CD4-positive, alpha-beta T cell (primary cell): Measurements from ENCODE around the gene RGMA. TPM values are rescaled to one million over a fixed set of nuclear protein-coding genes. Genes with fewer than 3 reads are reported as not detected.

ENCODE experiments used
- ATAC-seq: fragments of 200-7000 bp; cut with Tn5 transposase; one replicate; pipeline ENCODE4 v1.10.0; 2022; ENCODE audit warnings: mild to moderate bottlenecking; ENCODE audit not compliant: poor library complexity
- CTCF ChIA-PET: fragments of 350-600 bp; sonication (Branson Sonifier 250); formaldehyde crosslinking; loops from one replicate; lab custom pipeline; 2021; ENCODE audit warnings: antibody characterized with exemption, inconsistent platforms; lab: Charles Lee
- POLR2A ChIA-PET: fragments of 350-600 bp; sonication (Branson Sonifier 250); formaldehyde crosslinking; loops from one replicate; lab custom pipeline; 2021; ENCODE audit warnings: antibody characterized with exemption, inconsistent platforms; lab: Charles Lee
- DNase-seq, 14 experiments: peaks; one replicate each; pipeline ENCODE4 v3.0.0-alpha.2; 2013 to 2020; ENCODE audit warnings: mixed read lengths in 2 of 14
- H3K27ac ChIP-seq, 2 donors: one replicate each; pipeline versions ENCODE4 v1.5.1 to v1.7.0; 2013; ENCODE audit warnings: low read length in 2 of 2, low read depth in 1 of 2, mild to moderate bottlenecking in 1 of 2
- H3K27me3 ChIP-seq, 2 experiments: 1 replicate in 1 of 2; 2 replicates in 1 of 2; pipeline versions ENCODE4 v1.6.1 to v1.7.0; 2013; ENCODE audit warnings: low read length in 2 of 2, control low read depth in 1 of 2, mild to moderate bottlenecking in 1 of 2, moderate library complexity in 1 of 2; ENCODE audit not compliant: insufficient read depth in 2 of 2, control insufficient read depth in 1 of 2
- H3K36me3 ChIP-seq: one replicate; pipeline ENCODE4 v1.6.1; 2013; ENCODE audit warnings: low read length, control low read depth; ENCODE audit not compliant: insufficient read depth
- H3K4me1 ChIP-seq: one replicate; pipeline ENCODE4 v1.6.1; 2013; ENCODE audit warnings: low read length, control low read depth; ENCODE audit not compliant: insufficient read depth
- H3K4me3 ChIP-seq: one replicate; pipeline ENCODE4 v1.5.1; 2013; ENCODE audit warnings: mild to moderate bottlenecking, low read length, moderate library complexity
- H3K9me3 ChIP-seq, 2 experiments: 1 replicate in 1 of 2; 2 replicates in 1 of 2; pipeline versions ENCODE4 v1.6.1 to v1.7.0; 2013; ENCODE audit warnings: low read length in 2 of 2, mild to moderate bottlenecking in 2 of 2, control low read depth in 1 of 2, moderate library complexity in 1 of 2; ENCODE audit not compliant: control insufficient read depth in 1 of 2, insufficient read depth in 1 of 2
- H3K27ac Mint-ChIP-seq: one replicate; pipeline ENCODE4 v1.8.0; 2020; ENCODE audit warnings: mixed read lengths
- H3K27me3 Mint-ChIP-seq: one replicate; pipeline ENCODE4 v1.8.0; 2021; ENCODE audit warnings: mixed read lengths
- H3K36me3 Mint-ChIP-seq: one replicate; pipeline ENCODE4 v1.8.0; 2021; ENCODE audit warnings: low read depth, mixed read lengths
- H3K4me1 Mint-ChIP-seq: one replicate; pipeline ENCODE4 v1.8.0; 2021; ENCODE audit warnings: low read depth, mixed read lengths
- H3K4me3 Mint-ChIP-seq: one replicate; pipeline ENCODE4 v1.8.0; 2020; ENCODE audit warnings: mild to moderate bottlenecking, mixed read lengths
- H3K9me3 Mint-ChIP-seq: one replicate; pipeline ENCODE4 v1.8.0; 2020; ENCODE audit warnings: mixed read lengths
- CTCF ChIP-seq: fragments of 200-600 bp; IDR thresholded peaks from one replicate; pipeline ENCODE4 v1.8.0; 2022; ENCODE audit warnings: antibody characterized with exemption, mild to moderate bottlenecking
- intact Hi-C, 2 experiments: fragments of 100-400 bp; cut with DNase I in 1 of 2; cut with micrococcal nuclease in 1 of 2; formaldehyde crosslinking; loops; one replicate each; pipeline versions ENCODE4 v1.15.1 to v1.9.0; 2023 to 2025; cut with DNase I, micrococcal nuclease
- total RNA-seq, 174 experiments: library from RNA in 2 of 174; stranded (reverse) in 2 of 174; gene quantifications; one replicate each; pipeline ENCODE4 v1.2.3 and lab custom pipeline; 2021 to 2026

Gene RGMA
- total RNA-seq, 2 experiments from 2014 or later, result not detected

- H3K4me3 ChIP-seq, result no peak overlapping the region
- no peaks in the 10 kb centered on the region for H3K9me3 ChIP-seq
- no peaks in the 10 kb centered on the region for H3K27me3 ChIP-seq
- Mint-ChIP-seq H3K36me3 (peaks cover 80% of the 10 kb centered on the region), H3K4me3 (no peak overlapping the region), H3K9me3 (no peaks in the 10 kb centered on the region), H3K27me3 (no peaks in the 10 kb centered on the region), H3K27ac (peak overlapping the region; percentile 75), H3K4me1 (peaks cover 69% of the 10 kb centered on the region)
- no peak for TF ChIP-seq CTCF
- H3K36me3 ChIP-seq, result peaks cover 60% of the 10 kb centered on the region
- ChIA-PET CTCF (interaction anchor here (1.6 kb wide), 1 partner anchor 10 kb away, joined by 4 read pairs; no protein-coding TSS in a partner anchor), POLR2A (no interaction called here)
- intact Hi-C loops, result no loop called here
- DNase-seq, result no peak
- peaks cover 38% of the 10 kb centered on the region for H3K4me1 ChIP-seq
- no peak for ATAC-seq
- peak overlapping the region in 1 of 2 donors; percentile 7 for H3K27ac ChIP-seq
Measured at GRCh38 chr15:93025625-93025982, 63.4 kb downstream of the RGMA start.

- Histone ChIP-seq H3K9me3 (no peaks in the 10 kb centered on the region), H3K27ac (peak overlapping the region in 1 of 2 donors; percentile 7), H3K36me3 (peaks cover 66% of the 10 kb centered on the region), H3K4me1 (peaks cover 32% of the 10 kb centered on the region), H3K27me3 (no peaks in the 10 kb centered on the region), H3K4me3 (no peak overlapping the region)
- Mint-ChIP-seq H3K36me3 (peaks cover 86% of the 10 kb centered on the region), H3K9me3 (no peaks in the 10 kb centered on the region), H3K4me1 (peaks cover 69% of the 10 kb centered on the region), H3K4me3 (peak overlapping the region; percentile 57), H3K27ac (peak overlapping the region; percentile 75), H3K27me3 (no peaks in the 10 kb centered on the region)
- DNase-seq, result no peak
- no peak for TF ChIP-seq CTCF
- ChIA-PET POLR2A (no interaction called here), CTCF (interaction anchor here (1.6 kb wide), 1 partner anchor 11 kb away, joined by 4 read pairs; no protein-coding TSS in a partner anchor)
- no peak for ATAC-seq
- intact Hi-C loops, result no loop called here
Measured at GRCh38 chr15:93024716-93025624, 64.0 kb downstream of the RGMA start.

GRCh38 chr15:93024293-93024692 is 64.7 kb downstream of the RGMA start:
- no peak overlapping the region for H3K27ac ChIP-seq
- Mint-ChIP-seq H3K4me3 (no peak overlapping the region), H3K27ac (peak overlapping the region; percentile 75), H3K9me3 (no peaks in the 10 kb centered on the region), H3K36me3 (peaks cover 91% of the 10 kb centered on the region), H3K27me3 (no peaks in the 10 kb centered on the region), H3K4me1 (peaks cover 65% of the 10 kb centered on the region)
- POLR2A ChIA-PET, result no interaction called here
- intact Hi-C loops, result no loop called here
- no peaks in the 10 kb centered on the region for H3K9me3 ChIP-seq
- TF ChIP-seq CTCF, result no peak
- no peak overlapping the region for H3K4me3 ChIP-seq
- CTCF ChIA-PET, result interaction anchor here (1.6 kb wide), 1 partner anchor 11 kb away, joined by 4 read pairs; no protein-coding TSS in a partner anchor
- DNase-seq, result no peak
- no peak for ATAC-seq
- H3K27me3 ChIP-seq, result no peaks in the 10 kb centered on the region
- peaks cover 73% of the 10 kb centered on the region for H3K36me3 ChIP-seq
- peaks cover 25% of the 10 kb centered on the region for H3K4me1 ChIP-seq
